ENCODE data around the gene TRAPPC14.

DNA sequence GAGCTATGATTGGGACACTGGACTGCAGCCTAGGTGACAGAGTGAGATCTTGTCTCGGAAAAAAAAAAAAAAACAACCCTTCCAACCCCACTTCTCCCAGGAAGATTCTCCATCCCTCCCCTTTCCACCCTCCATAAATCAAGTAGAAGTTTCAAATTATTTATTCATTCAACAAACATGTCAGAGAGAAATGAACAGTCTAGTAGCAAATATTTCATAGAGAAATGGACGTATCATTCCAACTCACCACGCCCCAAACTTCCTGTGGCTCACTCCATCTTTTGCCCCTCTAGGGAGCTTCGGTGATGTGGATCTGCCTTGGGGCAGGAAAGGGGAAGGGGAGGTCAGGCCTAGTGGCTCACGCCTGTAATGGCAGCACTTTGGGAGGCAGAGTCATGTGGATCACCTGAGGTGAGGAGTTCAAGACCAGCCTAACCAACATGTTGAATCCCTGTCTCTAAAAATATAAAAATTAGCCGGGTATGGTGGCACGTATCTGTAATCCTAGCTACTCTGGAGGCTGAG, 638 bp upstream of the TRAPPC14 start:
- TF ChIP-seq, protein P1, sequence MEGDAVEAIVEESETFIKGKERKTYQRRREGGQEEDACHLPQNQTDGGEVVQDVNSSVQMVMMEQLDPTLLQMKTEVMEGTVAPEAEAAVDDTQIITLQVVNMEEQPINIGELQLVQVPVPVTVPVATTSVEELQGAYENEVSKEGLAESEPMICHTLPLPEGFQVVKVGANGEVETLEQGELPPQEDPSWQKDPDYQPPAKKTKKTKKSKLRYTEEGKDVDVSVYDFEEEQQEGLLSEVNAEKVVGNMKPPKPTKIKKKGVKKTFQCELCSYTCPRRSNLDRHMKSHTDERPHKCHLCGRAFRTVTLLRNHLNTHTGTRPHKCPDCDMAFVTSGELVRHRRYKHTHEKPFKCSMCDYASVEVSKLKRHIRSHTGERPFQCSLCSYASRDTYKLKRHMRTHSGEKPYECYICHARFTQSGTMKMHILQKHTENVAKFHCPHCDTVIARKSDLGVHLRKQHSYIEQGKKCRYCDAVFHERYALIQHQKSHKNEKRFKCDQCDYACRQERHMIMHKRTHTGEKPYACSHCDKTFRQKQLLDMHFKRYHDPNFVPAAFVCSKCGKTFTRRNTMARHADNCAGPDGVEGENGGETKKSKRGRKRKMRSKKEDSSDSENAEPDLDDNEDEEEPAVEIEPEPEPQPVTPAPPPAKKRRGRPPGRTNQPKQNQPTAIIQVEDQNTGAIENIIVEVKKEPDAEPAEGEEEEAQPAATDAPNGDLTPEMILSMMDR (IDR thresholded peaks at IDR 0.05) = no peak
- TF ChIP-seq POLR2AphosphoS5 (IDR thresholded peaks at IDR 0.05) = no peak
- no peak for TF ChIP-seq POLR2A (IDR thresholded peaks at IDR 0.05)
